Activated CD4-positive, alpha-beta T cell treated with anti-CD3 and anti-CD28 coated beads, Interleukin-10, Interleukin-2, amounts not matched to agents 100 ng/mL and 50 ng/mL, durations not matched to agents 16 hours and 8 hours (primary cell): ENCODE data around the gene EPOP.
A peak's percentile ranks its signal among the peaks of the same experiment; 100 is the strongest.
"Not testable (repeated sequence)": the region's sequence is repeated elsewhere in the genome, so short reads cannot be mapped to it uniquely, and the experiment has no call there.

ENCODE experiments used
- DNase-seq: peaks from one replicate; pipeline ENCODE4 v3.0.0-alpha.2; 2020

EPOP gene

GRCh38 chr17:38636054-38636453 is 38.7 kb downstream of the EPOP start:
- no peak for DNase-seq

DNA sequence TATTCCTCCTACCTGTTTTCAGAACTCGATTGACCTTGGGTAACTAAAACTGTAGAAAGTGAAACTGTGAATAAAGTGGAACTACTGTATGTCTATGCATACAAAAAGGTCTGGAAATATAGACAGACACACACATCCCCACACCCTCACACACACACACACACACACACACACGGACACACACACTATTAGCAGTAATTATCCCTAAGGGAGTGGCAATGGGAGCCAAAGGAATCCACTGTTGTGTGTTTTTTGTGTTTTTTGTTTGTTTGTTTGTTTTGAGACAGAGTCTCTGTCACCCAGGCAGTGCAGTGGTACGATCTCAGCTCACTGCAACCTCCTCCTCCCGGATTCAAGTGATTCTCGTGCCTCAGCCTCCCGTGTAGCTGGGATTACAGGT is 42.4 kb downstream of the EPOP start:
- no peak for DNase-seq

GRCh38 chr17:38628441-38628840 is 46.3 kb downstream of the EPOP start:
- no peak for DNase-seq

GRCh38 chr17:38627957-38628356 is 46.8 kb downstream of the EPOP start:
- no peak for DNase-seq

DNA sequence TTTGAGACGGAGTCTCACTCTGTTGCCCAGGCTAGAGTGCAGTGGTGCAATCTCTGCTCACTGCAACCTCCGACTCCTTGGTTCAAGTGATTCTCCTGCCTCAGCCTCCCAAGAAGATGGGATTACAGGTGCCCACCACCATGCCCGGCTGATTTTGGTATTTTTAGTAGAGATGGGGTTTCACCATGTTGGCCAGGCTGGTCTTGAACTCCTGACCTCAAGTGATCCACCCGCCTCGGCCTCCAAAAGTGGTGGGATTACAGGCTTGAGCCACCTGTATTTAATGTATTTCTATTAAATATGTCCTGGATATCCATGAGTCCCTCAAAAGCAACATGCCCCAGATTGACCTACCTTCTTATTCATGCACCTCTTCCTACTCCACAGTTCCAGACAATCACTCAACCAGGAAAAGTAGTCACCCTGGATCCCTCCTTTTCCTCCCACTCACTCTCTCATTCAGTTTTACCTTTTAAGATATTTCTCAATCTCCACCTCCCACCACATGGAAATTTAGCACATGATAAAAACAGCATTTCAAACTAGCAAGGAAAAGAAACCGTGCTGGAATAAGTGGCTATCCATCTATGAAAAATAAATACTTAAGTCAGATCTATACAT is 48.0 kb downstream of the EPOP start:
- DNase-seq, result not testable (repeated sequence)

- DNase-seq, result no peak
Measured at GRCh38 chr17:38625482-38625881, 49.3 kb downstream of the EPOP start.

DNA sequence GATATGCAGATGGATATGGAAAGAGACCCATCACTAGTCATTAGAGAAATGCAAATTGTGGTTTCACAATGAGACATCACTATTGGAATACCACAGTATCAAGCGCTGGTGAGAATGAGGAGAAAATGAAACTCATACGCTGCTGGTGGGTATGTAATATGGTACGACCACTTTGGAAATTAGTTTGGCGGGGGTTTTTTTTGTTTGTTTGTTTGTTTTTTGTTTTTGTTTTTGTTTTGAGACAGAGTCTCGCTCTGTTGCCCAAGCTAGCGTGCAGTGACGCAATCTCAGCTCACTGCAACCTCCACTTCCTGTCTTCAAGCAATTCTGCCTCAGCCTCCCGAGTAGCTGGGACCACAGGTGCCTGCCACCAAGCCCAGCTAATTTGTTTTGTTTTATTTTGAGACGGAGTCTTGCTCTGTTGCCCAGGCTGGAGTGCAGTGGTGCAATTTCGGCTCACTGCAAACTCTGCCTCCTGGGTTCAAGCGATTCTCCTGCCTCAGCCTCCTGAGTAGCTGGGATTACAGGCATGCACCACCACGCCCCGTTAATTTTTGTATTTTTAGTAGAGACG is 49.9 kb downstream of the EPOP start:
- DNase-seq, result peak; percentile 47
